Stimulated activated CD8-positive, alpha-beta memory T cell treated with anti-CD3 and anti-CD28 coated beads, Interleukin-12 subunit alpha, Interleukin-12 subunit beta, amount 100 ng/mL, for 24 hours (primary cell): ENCODE results near the gene CWF19L2.
"Not testable (repeated sequence)": the region's sequence is repeated elsewhere in the genome, so short reads cannot be mapped to it uniquely, and the experiment has no call there.

Source experiments
- DNase-seq: peaks from one replicate; pipeline ENCODE4 v3.0.0-alpha.2; 2020; ENCODE audit errors: extremely low read depth

Gene CWF19L2

GRCh38 chr11:107438148-107438547 lies 19.5 kb downstream of the CWF19L2 start:
- no peak for DNase-seq

- DNase-seq = no peak
These were observed 27.1 kb downstream of the CWF19L2 start for GRCh38 chr11:107430525-107430924.

GRCh38 chr11:107427569-107428180 lies 29.9 kb downstream of the CWF19L2 start:
- no peak for DNase-seq

- DNase-seq = no peak
These were observed 44.3 kb downstream of the CWF19L2 start for GRCh38 chr11:107413352-107413751.

- DNase-seq = no peak
These were observed 48.8 kb downstream of the CWF19L2 start for GRCh38 chr11:107408762-107409211.

GRCh38 chr11:107405260-107405659 lies 52.4 kb downstream of the CWF19L2 start:
- no peak for DNase-seq

- not testable (repeated sequence) for DNase-seq
These were observed 56.5 kb downstream of the CWF19L2 start for GRCh38 chr11:107401131-107401530.

- no peak for DNase-seq
These were observed 60.3 kb downstream of the CWF19L2 start for GRCh38 chr11:107397357-107397756.

- DNase-seq = no peak
These were observed 65.0 kb downstream of the CWF19L2 start for GRCh38 chr11:107392611-107393010.

GRCh38 chr11:107390701-107391100 lies 66.9 kb downstream of the CWF19L2 start:
- not testable (repeated sequence) for DNase-seq

GRCh38 chr11:107387666-107388065 lies 70.0 kb downstream of the CWF19L2 start:
- no peak for DNase-seq

GRCh38 chr11:107385361-107385981 lies 72.2 kb downstream of the CWF19L2 start:
- DNase-seq = no peak

GRCh38 chr11:107384144-107384852 lies 73.3 kb downstream of the CWF19L2 start:
- no peak for DNase-seq

- DNase-seq = no peak
These were observed 85.2 kb downstream of the CWF19L2 start for GRCh38 chr11:107372439-107372838.

- no peak for DNase-seq
These were observed 87.2 kb downstream of the CWF19L2 start for GRCh38 chr11:107370390-107370789.

GRCh38 chr11:107359701-107360100 lies 97.9 kb downstream of the CWF19L2 start:
- DNase-seq = no peak

- DNase-seq = no peak
These were observed 99.7 kb downstream of the CWF19L2 start for GRCh38 chr11:107357877-107358276.

- no peak for DNase-seq
These were observed 102.8 kb downstream of the CWF19L2 start for GRCh38 chr11:107354780-107355179.

- no peak for DNase-seq
These were observed 119.7 kb downstream of the CWF19L2 start for GRCh38 chr11:107337917-107338316.

- DNase-seq = no peak
These were observed 125.9 kb downstream of the CWF19L2 start for GRCh38 chr11:107331728-107332127.

GRCh38 chr11:107329164-107329563 lies 128.5 kb downstream of the CWF19L2 start:
- no peak for DNase-seq

GRCh38 chr11:107316426-107316825 lies 141.2 kb downstream of the CWF19L2 start:
- DNase-seq = no peak

GRCh38 chr11:107307991-107308390 lies 149.6 kb downstream of the CWF19L2 start:
- no peak for DNase-seq
